Medulla oblongata (tissue), 1 donor: ENCODE measurements around the gene YBX2.
A peak's percentile ranks its signal among the peaks of the same experiment; 100 is the strongest.

Experiments
- DNase-seq: peaks from one replicate; pipeline ENCODE4 v3.0.0-alpha.2; 2015; ENCODE audit errors: extremely low spot score

Gene YBX2

DNA sequence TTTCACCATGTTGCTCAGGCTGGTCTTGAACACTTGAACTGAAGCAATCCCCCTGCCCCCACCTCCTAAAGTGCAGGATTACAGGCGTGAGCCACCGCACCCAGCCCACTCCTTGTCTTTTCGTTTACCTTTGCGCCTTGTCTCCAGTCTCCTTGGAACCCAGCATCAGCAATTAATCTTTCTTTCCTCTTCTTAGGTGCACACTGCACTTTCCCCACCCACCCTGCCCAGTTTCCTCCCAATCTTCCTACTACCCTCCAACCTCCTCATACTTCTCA lies 30.7 kb downstream of the YBX2 start:
- no peak for DNase-seq

DNA sequence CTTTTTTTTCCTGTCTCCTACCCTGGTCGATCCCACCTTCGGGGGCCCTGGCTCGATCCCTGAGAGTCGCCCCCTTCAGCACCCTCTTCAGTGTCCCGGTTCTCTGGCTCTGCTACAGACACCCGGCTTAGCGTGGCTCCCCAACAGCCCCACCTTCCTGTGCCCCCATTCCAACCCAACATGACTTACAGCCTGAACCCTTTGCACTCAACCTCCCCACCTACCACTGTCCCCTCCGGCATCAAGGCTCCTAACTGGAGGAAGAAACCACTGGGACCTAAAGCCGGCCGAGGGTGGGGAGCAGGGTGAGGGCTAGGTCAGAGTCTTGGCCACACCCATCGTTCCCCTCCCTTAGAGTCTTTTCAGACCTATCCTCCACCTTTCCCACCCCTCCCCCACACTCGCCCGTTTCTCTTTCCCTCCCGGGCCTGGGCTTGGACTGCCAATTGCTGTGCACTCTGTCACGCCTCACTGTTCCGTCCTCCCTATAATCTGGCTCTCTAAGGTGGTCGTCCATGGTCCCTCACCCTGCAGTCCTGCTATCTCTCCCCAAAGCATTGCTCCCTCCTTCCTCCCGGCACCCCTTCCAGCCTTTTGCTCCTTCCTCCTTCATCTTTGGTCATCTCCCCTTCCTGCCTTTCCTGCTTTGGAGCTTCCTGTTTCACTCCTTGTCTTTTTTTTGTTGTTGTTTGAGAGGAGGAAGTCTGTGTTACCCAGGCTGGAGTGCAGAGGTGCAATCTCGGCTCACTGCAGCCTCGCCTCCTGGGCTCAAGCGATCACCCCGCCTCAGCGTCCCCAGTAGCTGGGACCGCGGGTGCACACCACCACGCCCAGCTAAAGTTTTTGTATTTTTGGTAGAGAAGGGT lies 31.3 kb downstream of the YBX2 start:
- no peak for DNase-seq

DNA sequence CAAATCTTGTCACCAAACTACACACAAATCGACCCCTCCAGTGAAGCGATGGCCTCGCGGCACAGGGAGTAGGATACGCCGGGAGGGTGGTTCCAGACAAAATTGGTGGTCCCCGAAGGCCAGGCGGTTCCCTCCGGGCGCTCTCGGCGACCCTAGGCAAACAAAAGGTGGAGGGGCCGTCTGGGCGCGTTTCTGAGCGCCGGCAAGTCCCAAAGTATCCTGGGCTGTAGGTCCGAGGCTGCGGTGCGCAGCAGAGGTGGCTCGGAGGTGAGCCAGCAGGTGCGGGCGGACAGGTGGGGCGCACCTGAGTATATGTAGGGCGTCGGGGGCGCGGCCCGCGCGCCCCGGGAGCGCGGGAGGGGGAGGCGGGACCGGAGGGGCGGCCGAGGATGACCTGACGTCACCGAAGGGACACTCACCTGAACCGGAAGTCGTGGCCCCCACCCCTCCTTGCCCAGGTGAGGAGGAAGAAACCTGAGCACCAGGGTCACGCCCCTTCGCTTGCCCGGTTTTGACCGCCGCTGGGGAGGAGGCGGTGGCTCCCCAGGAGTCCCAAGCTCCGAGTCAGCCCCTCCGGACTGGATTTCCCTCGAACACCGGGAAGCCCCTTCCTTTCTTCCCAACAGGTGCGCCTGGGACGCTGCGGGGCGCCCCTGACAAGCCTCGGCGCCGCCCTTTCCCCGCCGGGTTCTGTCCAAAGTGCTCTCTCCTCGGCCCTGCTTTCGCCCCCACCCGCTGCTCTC lies 32.1 kb downstream of the YBX2 start, which contains the start of gene CLDN7:
TSS of gene CLDN7 (minus strand) at position 287 of the 743 bp plus-strand sequence. CDS start 435 bp downstream, outside the sequence.
- DNase-seq, result no peak

DNA sequence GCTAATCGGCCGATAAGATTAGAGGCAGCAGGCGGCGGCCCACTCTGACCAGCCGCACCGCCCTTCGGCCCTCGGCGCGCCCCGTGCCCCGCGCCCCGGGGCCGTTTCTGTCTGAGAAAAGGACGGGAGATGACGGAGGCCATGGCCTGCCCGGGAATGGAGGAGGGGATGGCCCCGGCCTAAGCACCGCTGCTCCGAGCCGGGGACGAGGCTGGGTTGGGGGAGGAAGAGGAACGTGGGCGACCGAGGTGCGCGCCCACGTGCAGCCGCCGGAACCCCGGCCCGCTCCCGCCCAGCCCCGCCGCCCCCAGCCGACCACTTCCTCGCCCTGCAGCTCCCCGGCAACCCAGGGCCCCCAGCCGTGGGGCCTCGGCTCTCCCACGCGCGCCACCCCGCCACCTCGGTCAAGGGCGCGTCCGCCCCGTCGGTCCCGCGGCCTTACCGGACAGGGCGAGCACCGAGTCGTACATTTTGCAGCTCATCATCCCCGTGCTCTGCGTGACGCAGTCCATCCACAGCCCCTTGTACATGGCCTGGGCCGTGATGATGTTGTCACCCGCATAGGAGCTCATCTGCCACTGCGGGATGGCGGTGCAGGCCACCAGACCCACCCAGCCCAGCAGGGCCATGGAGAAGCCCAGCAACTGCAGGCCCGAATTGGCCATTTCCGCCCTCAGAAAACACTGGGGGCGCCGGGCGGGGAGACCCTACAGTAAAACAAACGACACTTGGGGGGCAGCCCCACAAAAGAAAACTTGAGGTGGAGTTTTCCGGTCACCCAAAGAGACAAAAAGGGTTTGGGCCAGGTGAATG lies 32.9 kb downstream of the YBX2 start:
- DNase-seq, result no peak

DNA sequence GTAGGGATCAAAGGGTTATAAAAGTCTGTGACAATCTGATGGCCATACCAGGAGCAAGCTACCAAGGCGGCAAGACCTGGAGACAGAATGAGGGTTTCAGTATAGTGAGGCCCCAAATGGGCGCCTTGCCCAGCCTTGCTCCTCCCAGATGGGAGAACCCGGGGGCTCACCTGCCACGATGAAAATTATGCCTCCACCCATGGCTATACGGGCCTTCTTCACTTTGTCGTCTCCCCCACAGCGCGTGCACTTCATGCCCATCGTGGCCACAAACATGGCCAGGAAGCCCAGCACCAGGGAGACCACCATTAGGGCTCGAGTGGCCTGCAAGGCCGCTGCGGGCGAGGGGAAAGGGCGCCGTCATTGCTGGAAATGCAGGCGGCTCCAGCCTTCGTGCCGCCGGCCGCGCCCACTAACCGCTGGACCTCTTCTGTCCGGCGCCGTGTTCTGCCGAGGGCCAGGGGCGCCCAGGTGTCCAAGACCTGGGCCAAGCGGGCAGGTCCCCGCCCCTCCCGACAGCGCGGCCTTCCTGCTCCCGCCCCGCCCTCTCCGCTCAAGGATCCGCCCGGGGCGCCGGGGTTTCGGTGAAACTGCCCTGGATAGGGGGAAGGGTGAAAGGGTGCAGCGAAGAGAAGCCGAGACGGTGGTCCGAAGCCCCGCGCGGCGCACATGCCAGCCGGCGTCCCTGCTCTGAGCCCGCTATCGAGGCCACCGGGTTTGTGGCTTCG lies 33.6 kb downstream of the YBX2 start:
- no peak for DNase-seq

DNA sequence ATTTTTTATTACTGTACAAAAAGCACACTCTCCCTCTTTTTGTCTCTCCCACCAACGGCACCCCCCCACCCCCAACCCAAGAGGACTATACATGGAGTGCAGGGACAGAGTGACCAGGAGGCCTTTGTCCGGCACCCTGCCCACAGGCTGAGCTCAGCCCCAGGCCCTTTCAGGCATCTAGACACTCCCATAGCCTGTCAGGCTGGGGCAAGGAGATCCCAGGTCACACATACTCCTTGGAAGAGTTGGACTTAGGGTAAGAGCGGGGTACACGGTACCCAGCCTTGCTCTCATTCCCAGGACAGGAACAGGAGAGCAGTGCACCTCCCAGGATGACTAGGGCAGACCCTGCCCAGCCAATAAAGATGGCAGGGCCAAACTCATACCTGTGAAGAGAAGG lies 34.3 kb downstream of the YBX2 start:
- DNase-seq, result no peak

DNA sequence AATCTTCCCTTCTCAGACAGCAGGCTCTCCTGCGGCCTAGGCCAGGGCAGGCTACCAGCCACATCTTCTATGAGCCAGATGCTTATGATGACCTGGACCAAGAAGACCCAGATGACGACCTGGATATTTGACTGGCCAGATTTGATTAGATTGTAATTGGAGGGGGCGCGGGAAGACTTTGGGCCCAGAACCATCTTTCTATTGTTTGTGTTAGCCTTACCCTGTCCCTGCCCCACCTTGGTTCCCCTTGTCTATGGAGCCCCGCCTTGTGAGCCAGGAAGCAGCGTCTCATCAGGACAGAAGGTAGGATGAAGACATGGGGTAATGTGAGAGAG lies 34.9 kb downstream of the YBX2 start:
- DNase-seq, result no peak

DNA sequence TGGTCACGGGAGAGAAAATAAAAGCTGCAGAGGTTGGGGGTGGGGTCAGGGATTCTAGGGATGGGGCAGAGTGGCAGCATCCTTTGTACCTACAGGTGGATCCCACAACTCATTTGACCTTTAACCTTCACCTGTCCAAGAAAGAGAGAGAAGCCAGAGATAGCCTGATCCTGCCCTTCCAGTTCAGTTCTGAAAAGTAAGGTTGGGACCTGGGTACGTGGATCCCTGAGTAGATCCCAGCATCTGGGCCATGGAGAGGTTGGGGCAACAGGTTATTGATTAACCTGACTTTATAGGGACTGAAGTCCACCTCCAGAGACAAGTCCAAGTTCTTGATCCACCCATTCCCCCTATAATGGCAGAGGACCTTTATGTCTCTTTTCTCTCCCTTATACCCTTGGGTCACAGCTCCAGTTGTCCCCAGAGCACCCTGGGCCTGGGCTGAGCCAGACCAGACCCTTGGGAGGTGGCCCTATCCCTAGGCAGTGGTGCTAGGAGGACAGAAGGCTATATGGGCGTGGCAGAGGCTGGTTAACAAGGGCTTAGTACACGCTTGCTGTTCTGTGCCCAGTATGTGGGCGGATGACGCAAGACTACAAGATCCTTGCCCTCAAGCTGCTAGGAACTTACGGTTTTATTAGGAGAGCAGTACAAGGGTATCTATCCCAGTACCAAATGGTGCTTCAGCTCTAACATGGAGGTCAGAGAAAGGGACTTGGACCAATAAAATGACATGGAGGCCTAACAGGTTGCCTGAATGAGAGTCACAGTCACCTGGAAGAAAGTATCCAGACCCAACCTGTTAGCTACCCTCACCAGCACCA lies 35.5 kb downstream of the YBX2 start:
- DNase-seq, result no peak

DNA sequence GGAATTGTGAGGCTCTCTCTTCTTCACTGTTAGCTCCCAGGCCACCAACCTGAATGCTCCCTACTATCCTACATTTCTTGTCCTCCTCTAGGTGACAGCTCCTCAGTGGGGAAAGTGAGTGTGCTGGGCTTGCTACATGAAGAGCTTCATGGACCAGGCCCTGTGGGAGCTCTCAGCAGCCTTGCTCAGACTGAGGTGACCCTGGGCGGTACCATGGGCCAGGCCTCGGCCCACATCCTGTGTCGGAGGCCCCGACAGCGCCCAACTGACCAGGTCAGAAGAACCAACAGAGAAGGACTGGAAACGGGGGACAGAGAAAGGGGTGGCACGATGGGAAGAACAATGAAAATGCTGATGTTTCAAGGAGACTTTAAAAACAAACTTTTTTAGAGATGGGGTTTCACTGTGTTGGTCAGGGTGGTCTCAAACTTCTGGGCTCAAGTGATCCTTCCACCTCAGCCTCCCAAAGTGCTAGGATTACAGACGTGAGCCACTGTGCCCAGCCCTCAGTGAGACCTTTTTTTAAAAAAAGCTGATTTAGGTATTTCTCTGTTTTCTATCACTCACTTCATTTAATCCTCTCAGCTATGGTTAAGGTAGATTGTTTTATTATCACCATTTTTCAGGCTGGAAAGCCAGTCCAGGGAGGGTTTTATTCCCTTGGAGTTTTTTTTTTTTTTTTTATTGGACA lies 37.5 kb downstream of the YBX2 start:
- no peak for DNase-seq

DNA sequence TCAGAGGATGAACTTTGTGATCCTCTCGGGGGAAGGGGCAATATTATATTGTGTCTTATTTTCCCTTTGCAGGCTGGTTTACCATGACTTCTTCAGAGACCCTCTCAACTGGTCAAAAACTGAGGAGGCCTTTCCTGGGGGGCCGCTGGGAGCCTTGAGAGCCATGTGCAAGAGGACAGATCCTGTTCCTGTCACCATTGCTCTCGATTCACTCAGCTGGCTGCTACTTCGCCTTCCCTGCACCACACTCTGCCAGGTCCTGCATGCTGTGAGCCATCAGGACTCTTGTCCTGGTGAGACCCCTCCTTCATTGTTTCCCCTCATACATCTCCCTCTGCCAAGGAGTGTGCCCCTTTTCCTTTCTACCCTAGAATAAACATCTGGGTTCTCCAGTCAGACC lies 39.9 kb downstream of the YBX2 start:
- no peak for DNase-seq

DNA sequence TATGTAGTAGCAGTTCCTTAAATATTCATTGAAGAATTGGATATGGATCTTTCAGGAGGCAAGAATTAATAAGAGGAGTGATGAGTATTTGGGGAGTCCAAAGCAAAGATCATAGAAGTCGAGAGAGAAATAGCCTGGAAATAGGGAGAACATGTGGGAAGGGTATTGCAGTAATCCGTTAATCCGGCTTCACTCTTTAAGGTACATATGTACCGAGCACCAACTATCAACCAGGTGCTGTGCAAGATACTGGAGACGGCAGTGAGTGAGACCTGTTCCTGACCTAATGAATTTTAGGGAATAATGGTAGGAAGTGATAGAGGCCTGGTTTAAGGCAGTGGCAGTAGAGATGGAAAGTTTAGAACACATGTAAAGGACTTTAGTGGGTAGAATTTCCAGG lies 41.4 kb downstream of the YBX2 start:
- DNase-seq, result no peak

DNA sequence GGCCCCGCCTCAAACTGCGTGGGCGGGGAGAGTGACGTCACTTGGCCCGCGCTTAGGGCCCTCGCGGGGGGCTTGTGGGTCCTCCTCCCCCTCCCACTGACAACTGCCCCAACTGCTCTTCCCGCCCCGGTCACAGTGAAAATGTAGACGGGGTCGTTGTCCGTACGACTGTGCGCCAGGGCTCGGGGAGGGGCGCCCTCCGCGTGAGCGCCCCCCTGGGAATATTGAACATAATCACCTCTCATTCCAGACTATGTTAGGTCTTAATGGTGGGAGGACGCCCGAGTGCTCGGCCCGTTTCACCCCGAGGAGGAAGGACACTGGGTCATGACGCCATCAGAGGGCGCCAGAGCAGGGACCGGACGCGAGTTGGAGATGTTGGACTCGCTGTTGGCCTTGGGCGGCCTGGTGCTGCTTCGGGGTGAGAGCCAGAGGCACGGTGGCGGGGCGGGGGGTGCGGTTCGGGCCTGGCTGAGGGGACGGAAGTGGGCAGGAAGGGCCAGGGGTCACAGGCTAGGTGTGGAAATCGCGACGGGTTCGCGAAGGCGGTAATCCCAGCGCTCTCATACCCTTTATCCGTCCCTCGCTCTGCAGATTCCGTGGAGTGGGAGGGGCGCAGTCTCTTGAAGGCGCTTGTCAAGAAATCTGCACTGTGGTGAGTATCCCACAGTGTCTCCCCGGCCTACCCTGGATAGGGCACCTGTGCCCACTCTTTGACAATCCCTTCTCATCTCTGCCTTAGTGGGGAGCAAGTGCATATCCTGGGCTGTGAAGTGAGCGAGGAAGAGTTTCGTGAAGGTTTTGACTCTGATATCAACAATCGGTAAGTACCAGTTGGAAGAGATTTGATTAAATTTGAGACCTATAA lies 42.0 kb downstream of the YBX2 start, which contains the start of gene ELP5:
TSS of gene ELP5 (plus strand) at position 40 of the 868 bp plus-strand sequence. CDS start at position 376, 336 bp downstream.
- DNase-seq, result peak; percentile 95

DNA sequence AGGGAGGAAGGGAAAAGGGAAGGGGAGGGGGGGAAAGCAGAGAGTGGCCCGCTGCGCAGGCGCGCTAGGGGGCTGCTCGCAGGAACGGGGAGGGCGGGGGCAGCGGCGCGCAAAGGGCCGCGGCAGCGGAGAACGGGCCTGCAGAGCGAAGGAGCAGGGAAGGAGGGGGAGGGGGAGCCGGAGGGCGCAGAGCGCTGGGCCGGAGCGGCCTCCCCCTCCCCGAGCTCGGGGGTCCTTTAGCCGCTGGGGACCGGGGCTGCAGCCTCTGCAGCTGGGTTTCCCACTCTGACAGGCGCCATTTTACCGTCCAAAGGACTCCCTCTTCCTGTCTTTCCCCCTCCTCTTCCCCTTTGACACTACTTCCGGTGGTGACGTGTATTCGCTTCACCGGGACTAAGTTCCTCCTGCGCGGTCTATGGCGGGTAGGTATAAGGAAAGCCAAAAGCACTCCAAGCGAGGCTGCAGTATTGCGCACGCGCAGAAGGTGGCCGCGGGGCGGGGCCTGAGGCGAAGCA lies 42.7 kb downstream of the YBX2 start, which contains the start of gene CTDNEP1:
TSS of gene CTDNEP1 (minus strand) at position 74 of the 515 bp plus-strand sequence. CDS start 438 bp downstream, outside the sequence.
- DNase-seq, result peak; percentile 100

DNA sequence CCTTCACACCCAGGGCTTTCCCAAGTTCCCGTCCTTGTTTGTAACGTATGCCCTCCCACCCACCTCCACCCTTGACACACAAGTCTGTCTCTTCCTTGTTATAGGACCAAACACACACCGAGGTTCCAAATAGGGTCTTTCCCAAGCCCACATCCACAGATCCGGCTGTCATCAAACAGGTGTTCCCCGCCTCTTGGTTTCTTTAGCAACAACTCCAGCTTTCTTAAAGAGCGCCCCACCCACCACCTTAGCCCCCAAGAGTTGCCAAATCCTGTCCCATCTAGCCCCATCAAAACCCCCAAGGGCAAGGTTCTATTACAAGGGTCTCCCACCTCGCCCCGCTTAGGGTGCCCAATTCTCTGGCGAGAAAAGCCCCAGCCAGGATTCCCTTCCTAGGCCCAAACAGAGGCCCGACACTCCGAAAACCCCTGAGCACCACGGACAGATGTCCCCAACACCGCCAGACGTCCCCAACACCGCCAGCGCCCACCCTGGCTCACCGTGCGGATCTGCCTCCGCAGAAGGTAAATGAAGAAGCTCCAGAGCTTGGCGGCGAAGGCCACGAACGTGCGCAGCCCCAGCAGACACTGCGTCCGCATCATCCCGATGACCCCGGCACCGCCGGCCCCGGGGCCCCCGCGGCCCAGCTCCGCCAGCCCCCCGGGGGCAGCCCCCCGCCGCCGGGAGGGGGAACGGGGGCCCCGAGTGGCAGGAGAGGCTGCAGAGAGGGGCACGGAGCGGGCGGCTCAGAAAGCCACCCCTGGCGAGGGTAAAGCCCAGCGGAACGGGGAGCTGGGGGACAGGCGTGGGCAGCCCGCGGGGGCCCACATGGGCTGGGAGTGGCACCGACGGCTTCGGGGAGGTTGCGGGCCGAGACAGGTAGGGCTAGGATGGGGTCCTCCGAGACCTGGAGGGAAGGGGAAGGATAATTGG lies 43.5 kb downstream of the YBX2 start:
- no peak for DNase-seq

DNA sequence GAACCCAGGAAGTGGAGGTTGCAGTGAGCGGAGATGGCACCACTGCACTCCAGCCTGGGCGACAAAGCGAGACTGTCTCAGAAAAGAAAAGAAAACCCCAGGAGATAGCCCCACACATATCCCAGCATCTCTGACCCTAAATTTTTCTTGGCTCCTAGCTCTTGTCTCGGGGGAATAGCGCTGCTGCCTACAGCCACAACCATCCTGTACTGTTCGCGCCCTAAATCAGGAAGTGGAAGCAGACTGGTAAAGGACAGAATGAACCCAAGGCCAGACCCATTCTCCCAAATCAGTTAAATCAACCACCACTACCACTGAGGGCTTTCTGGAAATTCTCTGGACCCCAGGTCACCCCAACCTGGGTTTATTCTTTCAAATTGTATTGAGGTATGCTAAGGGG lies 44.6 kb downstream of the YBX2 start:
- DNase-seq, result no peak

DNA sequence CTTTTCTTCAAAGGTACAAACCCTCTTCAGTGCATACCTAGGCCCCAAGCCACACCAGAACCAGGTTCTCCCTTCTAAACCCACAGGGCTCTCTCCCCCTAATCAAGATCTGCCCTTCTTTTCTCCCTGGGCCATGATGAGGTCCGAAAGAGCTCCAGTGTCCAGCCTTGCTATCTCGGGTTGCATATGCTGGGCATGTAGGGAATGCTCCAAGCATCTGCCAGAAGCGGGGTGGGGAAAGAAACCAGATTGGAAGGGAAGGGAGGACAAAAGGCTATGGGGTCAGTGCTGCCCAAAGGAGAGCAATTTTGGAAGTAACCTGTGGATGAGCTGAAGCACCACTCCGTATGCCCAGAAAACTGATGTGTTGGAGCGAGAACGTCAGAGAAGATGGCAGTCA lies 45.2 kb downstream of the YBX2 start:
- DNase-seq, result no peak

DNA sequence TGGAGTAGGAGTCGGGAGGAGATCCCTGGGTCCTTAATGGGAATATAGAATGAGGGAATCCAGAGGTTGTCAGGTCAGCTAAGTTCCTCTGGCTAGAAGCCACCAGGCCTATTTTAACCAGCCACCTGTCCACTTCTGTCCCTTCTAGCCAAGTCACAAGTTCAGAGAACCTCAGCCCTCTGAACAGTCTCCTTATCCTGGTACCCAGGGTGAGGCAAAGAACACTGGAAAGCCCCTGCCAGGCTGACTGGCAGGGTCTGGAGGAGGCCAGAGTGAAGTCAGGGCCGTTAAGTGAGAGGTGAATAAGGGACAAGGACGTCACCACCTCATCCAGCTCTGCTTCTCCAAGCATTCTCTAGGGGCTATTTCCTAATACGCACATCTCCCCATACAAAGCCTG lies 45.6 kb downstream of the YBX2 start:
- no peak for DNase-seq

DNA sequence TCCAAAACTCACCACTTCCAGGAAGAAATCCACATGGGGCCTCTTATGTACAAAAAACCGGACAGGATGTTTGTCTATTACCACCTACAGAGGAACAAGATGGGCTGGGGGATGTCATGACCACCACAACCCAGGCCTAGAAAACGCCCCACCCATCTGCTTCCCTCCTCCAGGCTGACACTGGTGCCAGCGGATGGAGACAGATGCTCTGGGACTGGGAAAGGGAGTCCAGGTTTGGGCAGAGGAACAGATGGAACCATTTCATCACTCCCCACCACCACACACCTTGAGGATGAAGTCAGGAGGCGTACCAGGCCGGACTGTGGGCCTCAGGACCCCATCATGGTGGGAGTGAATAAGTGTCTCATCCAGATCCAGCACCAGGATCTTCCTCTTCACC lies 47.7 kb downstream of the YBX2 start:
- no peak for DNase-seq
